Right ventricle myocardium inferior (tissue), 1 donor: ENCODE data around the gene NPBWR2. TPM values are rescaled to one million over a fixed set of nuclear protein-coding genes. Genes with fewer than 3 reads are reported as not detected.
A peak's percentile ranks its signal among the peaks of the same experiment; 100 is the strongest.

Experiments used
- ATAC-seq: fragments of 200-7000 bp; cut with Tn5 transposase; one replicate; pipeline ENCODE4 v1.9.1; 2020; ENCODE audit warnings: mild to moderate bottlenecking, moderate library complexity
- DNase-seq: peaks from one replicate; pipeline ENCODE4 v3.0.0; 2021; ENCODE audit errors: missing footprints
- intact Hi-C: fragments of 100-400 bp; cut with DNase I; formaldehyde crosslinking; loops from one replicate; pipeline ENCODE4 v1.11.0; 2022
- total RNA-seq: library from RNA; stranded (reverse); fragmentation: NEBNext Ultra II Directional; extraction: Animal tissue kit (Norgen Biotek cat#: 25700); gene quantifications from one replicate; pipeline ENCODE4 v1.2.1, GENCODE V29; 2021
- donor health status: DM: no; HTN: yes; CAD: no; lungs with severe emphysema.

Gene NPBWR2
- total RNA-seq, 1 donor from 2014 or later, result not detected

- DNase-seq (no peak), ATAC-seq (no peak)
- intact Hi-C loops, result no loop called here
Observed at GRCh38 chr20:64108731-64109681, 1.6 kb upstream of the NPBWR2 start.

DNA sequence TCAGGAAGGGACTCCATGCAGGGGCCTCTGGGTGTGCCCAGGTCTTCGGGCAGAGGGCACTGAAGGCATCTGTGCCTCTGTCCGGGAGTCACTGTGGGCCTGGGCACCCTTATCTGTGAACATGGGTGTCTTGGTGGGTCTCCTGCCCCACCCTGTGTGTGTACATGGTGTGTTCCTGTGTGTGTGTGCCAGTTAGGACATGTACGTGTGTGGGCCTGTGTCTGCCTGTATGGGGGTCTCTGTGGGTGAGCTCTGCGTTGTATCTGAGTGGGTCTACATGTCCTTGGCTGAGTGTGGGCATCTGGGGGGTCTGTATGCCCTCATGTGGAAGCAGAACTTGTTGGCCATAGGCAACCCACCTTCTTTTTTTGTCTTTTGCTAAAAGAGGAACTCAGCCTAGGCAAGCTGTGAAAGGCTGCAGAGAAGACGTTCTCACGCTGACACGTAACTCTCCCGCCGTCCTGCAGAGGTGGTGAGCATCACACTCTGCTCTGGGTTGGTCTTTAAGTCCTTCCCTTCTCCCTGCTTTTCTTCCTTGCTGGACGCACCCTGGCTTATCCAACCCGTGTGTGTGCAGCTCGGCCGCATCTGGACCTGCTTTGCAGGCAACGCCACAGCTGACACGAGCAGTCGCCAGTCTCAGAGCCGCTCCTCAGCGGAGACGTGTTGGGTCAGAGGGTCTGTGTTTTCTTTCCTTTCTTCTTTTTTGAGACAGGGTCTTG, 532 bp upstream of the NPBWR2 start:
- ATAC-seq (no peak), DNase-seq (no peak)

DNA sequence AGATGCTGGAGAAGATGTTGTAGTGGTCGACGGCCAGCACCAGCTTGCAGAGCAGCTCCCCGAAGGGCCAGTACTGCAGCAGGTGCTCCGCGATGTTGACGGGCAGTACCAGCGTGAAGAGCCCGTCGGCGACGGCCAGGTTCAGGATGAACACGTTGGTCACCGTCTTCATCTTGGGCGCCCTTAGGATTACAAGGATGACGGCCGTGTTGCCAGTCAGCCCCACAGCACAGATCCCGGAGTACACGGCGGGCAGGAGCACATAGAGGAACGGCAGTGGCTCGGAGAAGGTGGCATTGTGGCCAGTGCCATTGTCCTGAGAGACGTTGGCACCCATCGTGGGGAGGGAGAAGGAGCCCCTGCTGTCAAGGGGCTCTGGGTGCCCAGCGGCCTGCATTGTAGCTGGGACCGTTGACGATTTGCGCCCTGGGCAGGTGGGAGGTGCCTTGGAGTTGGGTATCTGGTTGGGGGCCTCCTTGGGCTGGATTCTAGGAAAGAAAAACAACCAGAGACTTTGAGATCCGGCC, 867 bp downstream of the NPBWR2 start:
- ATAC-seq, result no peak
- intact Hi-C loops, result no loop called here
- DNase-seq, result no peak

More for the DNA sequence above, 532 bp upstream of the NPBWR2 start:
- intact Hi-C loops, result no loop called here

DNA sequence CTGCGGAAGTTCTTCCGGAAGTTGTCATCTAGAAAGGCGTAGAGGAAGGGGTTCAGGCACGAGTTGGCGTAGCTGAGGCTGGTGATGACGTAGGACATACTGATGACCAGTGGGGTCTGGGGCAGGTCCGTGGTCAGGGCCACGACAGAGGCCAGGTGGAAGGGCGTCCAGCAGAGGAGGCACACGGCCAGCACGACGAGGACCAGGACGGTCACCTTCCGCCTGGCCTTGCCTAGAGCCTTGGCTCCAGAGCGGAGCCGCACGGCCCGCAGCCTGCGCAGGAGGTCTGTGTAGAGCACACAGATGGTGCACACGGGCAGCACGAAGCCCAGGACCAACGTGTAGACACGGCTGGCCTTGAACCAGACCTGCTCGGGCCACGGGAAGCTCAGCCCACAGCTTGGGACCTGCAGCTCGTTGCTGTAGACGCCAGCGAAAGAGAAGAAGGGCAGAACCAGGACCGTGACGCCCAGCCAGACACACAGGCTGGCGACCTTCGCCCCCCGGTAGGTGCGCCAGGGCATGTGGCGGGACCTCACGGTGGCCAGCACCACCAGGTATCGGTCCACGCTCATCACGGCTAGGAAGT, 1.4 kb downstream of the NPBWR2 start:
- intact Hi-C loops, result no loop called here
- ATAC-seq, result no peak
- DNase-seq, result peak; percentile 65

DNA sequence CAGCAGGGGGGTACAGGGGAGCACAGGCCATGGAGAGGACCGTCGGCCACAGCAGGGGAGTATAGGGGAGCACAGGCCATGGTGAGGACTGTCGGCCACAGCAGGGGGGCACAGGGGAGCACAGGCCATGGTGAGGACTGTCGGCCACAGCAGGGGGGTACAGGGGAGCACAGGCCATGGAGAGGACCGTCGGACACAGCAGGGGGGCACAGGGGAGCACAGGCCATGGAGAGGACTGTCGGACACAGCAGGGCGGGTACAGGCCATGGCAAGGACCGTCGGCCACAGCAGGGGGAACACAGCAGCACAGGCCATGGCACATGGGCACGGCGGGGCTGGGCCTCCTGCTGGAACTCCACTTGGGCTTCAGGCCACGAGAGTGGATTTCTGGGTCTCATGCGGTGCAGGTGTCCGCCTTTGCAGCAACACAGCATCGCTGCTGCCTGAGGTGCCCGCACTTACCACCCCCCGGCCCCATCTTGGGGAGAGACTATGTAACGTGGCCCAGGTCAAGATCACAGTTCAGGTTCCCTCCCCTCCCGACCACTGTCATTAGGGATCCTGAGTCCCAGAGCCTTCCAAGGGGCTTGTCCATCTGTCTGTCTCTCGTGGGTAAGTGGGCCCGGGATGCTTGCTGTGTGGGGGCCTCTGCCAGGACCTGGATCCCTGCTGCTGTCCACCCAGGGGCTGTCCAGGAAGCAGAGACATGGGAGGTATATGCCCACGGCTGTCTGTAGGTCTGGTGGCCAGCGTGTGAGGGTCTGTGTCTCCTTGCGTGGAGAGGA, 2.5 kb downstream of the NPBWR2 start:
- DNase-seq (peak; percentile 51), ATAC-seq (no peak)
- intact Hi-C loops, result no loop called here

- ATAC-seq, result no peak
- intact Hi-C loops, result no loop called here
- DNase-seq, result no peak
Observed at GRCh38 chr20:64103871-64104666, 3.3 kb downstream of the NPBWR2 start.

DNA sequence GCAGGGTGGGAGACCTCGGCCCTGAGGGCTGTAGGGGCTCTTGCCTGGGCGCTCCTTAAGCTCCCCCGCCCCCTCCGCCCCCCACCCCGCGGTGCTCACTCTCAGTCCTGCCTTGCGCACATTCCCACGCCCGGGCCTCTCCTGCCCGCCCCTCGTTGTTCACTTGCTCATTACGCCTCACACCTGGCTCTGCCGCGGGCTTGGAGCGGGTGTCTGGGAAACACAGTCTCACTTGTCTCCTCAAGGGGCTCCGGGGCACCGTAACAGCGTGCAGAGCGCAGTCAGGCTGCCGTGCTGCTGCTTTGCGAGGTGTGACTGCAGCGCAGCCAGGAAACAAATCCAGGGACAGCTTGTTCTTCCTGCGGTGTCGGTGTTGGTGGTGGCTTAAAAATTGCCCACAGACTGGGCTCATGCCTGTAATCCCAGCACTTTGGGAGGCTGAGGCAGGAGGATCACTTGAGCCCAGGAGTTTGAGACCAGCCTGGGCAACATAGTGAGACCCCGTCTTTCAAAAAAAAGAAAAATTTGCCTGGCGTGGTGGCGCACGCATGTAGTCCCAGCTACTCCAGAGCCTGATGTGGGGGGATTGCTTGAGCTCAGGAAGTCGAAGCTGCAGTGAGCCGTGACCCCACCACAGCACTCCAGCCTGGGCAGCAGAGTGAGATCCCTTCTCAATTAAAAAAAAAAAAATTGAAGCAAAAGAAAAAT, 4.6 kb downstream of the NPBWR2 start:
- ATAC-seq, result peak; percentile 40
- intact Hi-C loops, result no loop called here
- DNase-seq, result no peak

DNA sequence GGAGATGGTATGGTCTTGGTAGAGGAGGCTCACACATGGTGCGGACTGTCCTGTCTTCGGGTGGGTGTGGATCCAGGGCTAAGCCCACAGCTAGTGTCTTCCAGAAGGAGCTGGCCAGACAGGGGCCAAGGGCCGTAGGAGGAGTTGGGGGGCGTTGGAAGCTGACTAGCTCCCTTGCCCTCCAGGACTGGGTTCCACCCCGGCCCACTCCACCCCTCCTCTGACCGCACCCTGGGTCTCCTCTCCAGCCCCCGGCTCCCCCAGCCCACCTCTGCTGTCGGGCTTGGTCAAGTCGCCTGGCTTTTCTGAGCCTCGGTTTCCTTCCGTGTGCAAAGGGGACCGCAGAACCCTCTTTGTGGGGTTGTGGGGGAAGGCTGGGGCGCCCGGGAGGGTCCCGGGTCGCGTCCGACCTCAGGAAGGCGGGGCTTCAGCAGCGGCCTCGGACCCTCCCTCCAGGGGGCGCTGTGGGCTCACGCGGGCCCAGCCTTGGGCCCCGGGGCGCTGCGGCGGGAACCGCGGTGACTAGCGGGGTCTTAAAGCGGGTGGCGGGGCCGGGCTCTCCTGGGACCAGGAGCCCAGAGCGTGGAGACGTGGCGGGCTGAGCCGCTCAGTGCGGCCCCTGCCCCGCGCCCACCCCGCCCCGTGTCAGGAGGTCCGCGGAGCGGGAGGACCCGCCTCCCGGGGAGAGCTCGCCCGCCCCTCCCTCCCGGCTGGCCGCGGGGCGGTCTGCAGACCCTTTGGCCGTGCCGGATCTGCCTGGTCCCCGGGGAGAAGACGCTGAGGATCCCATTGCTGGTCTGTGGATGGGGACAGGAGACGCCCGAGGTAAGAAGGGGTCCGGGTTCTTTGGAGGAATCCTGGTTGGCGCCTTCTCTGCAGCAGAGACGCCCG, 5.4 kb downstream of the NPBWR2 start:
- DNase-seq (peak; percentile 66), ATAC-seq (peak; percentile 67)
- intact Hi-C loops, result no loop called here

DNA sequence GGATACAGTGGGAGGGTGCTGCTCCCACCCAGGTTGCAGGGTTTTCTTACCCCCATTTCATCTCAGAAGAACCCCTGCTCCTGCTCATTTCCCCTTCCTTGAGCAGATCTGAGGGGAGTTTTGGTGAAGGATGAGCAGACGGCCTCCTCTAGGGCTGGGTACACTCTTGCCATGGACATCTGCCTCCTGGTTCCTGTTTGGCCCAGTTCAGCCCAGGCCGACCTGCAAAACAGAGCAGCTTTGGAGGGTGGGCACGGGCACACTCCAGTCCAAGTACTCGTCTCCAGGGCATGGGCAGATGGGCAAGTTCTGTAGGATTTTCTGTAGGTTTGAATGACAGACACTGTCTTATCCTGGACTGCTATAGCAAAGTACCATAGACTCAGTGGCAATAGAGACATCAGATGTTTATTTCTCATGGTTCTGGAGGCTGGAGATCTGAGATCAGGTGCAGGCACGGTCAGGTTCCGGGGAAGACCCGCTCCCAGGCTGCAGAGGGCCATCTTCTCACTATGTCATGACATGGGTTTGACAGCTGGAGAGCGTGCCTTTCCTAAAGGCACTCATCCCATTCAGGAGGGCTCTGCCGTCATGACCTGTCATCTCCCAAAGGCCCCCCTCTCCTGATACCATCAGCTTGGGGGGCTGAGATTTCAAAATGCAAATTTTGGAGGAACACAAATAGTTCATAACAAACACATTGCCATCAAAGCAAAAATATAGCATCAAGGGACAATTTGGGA, 6.2 kb downstream of the NPBWR2 start:
- intact Hi-C loops, result no loop called here
- ATAC-seq (no peak), DNase-seq (peak; percentile 45)

- ATAC-seq (no peak), DNase-seq (no peak)
- intact Hi-C loops, result no loop called here
Observed at GRCh38 chr20:64100566-64100888, 6.8 kb downstream of the NPBWR2 start.

GRCh38 chr20:64099880-64100565, 7.3 kb downstream of the NPBWR2 start:
- ATAC-seq, result no peak
- DNase-seq, result no peak
- intact Hi-C loops, result no loop called here

DNA sequence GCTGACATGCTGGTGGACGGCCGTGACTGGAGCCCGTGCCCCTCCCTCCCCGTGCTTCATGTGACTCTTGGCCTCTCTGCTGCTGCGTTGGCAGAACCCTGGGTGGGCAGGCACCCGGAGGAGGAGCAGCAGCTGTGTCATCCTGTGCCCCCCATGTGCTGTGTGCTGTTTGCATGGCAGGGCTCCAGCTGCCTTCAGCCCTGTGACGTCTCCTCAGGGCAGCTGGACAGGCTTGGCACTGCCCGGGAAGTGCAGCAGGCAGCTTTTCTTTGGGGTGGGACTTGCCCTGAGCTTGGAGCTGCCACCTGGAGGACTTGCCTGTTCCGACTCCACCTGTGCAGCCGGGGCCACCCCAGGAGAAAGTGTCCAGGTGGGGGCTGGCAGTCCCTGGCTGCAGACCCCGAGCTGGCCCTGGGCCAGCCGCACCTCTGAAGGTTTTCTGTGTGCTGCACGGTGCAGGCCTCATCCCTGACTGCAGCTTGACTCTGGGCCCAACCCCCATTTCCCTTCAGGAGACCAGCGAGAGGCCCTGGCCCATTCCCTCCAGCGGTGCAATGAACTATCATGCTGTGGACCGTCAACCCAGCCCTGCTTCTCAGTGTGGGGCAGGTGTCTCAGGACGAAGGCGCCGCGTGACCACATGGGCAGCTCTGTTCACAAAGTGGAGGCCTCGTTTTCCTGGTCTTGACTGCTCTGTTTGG, 8.1 kb downstream of the NPBWR2 start:
- intact Hi-C loops, result no loop called here
- no peak for ATAC-seq
- peak; percentile 64 for DNase-seq

GRCh38 chr20:64098471-64099013, 8.8 kb downstream of the NPBWR2 start:
- intact Hi-C loops, result no loop called here
- no peak for DNase-seq
- no peak for ATAC-seq

DNA sequence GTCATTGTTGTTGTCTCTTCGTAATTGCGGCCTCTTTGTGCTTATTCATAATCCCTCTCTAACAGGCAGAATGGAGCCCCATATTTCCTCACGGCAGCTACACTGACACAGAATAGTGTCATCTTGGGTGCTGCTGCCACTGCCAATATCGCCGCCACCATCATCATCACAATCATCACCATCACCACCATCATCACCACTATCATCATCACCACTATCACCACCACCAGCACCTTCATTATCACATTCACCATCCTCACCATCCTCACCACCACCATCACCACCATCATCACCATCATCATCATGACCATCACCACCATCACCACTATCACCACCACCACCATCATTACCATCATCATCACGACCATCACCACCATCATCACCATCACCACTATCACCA, 10.8 kb downstream of the NPBWR2 start:
- ATAC-seq (no peak), DNase-seq (no peak)
- intact Hi-C loops, result no loop called here
